CD1c-positive myeloid dendritic cell (primary cell): Measurements from ENCODE around the gene CORO2A.
"Not testable (repeated sequence)": the region's sequence is repeated elsewhere in the genome, so short reads cannot be mapped to it uniquely, and the experiment has no call there.

Source experiments
- DNase-seq: peaks from one replicate; pipeline ENCODE4 v3.0.0-alpha.2; 2016; ENCODE audit errors: extremely low spot score

The CORO2A gene

GRCh38 chr9:98117097-98117496 is 75.3 kb downstream of the CORO2A start:
- not testable (repeated sequence) for DNase-seq

DNA sequence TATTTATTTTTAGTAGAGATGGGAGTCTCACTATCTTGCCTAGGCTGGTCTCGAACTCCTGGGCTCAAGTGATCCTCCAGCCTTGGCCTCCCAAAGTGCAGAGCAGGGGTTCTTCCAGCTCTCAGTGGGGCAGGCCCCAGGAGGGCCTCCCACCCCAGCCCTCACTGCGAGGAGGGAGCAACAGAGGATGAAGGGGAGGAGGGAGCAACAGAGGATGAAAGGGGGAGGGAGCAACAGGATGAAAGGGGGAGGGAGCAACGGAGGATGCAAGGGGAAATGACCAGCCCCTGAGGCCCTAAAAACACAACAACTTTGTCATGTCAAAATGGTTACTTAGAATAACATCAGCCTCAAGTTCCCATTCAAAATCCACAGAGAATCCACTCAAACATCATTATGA is 83.4 kb downstream of the CORO2A start:
- DNase-seq = peak; percentile 18

DNA sequence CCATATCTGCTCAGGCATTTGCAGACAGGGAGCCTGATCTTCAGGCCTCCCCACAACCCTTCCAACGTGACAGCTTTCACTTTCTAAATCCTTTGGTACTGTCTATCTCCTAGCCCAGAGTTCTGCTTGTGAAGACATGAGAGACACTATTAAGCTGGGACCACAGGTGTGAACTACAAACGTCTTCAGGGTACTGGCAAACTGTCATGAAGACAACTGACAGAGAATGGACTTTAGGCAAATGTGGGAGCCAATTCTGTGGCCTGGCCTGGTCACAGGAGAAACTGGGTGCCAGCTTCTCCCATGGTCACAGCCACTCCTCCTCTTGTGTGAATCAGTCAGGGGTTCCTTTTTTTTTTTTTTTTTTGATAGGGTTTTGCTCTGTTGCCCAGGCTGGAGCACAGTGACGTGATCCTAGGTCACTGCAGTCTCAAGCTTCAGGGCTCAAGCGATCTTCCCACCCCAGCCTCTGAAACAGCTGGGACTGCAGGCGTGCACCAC is 83.9 kb downstream of the CORO2A start:
- DNase-seq = peak; percentile 70

DNA sequence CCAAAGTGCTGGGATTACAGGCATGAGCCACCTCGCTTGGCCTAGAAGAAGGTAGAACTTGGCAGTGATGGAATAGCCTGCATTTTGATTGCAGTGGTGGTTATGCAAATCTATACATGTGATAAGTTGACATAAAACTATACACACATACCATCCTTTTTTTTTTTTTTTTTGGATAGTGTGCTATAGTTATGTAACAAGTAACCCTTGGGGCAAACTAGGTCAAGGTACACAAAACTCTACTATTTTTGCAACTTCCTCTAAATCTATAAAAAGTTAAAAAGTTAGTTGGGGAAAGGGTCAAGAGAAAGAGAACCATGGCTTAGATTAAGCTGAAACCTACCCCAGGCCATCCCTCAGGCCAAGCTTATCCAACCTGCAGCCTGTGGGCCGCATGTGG is 84.5 kb downstream of the CORO2A start:
- peak; percentile 50 for DNase-seq

- no peak for DNase-seq
Measured at GRCh38 chr9:98105006-98105405, 87.4 kb downstream of the CORO2A start.

GRCh38 chr9:98104445-98104881 is 88.0 kb downstream of the CORO2A start:
- peak; percentile 25 for DNase-seq

- DNase-seq = peak; percentile 70
Measured at GRCh38 chr9:98101868-98102273, 90.6 kb downstream of the CORO2A start.

DNA sequence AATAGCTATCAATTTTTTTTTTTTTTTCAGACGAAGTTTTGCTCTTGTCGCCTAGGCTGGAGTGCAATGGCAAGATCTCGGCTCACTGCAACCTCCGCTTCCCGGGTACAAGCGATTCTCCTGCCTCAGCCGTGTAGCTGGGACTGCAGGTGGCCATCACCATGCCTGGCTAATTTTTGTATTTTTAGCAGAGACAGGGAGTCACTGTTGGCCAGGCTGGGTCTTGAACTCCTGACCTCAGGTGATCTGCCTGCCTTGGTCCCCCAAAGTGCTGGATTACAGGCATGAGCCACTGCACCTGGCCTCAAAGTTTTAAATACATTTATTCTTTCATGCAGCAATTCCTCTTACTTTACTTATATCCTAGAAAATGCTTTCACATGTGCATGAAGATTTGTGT is 91.0 kb downstream of the CORO2A start:
- no peak for DNase-seq

DNA sequence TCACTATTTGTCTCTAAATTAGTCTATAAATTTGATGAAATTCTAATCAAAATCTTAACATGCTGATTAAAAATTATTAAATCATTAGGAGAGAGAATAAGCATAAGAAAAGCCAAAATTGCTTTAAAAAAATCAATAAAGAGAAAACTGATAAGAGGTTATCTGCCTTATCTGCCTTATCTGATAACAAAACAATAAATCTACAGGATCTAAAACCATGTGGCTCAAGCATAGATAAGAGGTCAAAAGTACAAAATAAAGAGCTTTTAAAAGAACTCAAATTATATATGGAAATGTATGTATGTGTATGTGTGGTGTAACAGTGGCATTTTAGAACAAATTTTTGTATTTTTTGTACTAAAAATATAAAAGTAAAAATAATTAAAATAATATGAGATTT is 92.0 kb downstream of the CORO2A start:
- no peak for DNase-seq

- DNase-seq = no peak
Measured at GRCh38 chr9:98099898-98100297, 92.5 kb downstream of the CORO2A start.

GRCh38 chr9:98099346-98099745 is 93.1 kb downstream of the CORO2A start:
- DNase-seq = no peak

DNA sequence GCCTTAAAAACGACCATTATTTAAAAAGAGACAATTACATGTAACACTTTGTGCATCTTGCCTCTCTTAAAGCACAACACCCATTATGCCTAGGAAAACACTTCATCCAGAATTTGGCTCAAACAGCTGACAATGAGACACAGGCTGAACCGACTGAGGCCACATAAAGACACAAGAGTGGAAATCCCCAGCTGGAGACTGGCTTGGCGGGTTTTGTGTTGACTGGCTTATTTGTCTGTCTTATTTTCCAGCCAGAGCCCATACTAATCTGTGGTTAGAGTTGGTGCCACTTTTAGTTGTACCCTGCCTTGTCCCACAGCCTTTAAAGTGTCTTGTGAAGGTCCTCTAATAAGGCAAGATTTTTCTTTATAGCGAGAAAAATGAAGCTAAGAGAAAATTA is 94.6 kb downstream of the CORO2A start:
- no peak for DNase-seq

DNA sequence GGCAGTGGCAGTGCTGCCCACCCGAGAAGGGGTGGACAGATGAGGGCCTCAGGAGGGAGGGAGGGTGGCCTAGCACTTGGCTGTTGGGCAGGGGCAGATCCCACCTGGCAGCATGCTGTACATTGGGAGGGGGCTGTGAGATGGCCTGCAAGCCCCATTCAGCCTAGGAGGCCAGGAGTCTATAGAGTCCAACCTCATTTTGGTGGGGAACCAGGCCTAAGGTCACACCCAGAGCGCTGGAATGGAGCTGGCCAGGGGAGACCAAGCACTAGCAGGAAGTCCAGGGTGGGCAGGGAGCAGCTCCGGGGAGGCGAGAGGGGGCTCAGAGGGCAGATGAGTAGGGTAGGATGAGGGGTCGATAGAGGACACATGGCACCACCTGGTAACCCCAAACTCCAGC is 96.3 kb downstream of the CORO2A start:
- no peak for DNase-seq

DNA sequence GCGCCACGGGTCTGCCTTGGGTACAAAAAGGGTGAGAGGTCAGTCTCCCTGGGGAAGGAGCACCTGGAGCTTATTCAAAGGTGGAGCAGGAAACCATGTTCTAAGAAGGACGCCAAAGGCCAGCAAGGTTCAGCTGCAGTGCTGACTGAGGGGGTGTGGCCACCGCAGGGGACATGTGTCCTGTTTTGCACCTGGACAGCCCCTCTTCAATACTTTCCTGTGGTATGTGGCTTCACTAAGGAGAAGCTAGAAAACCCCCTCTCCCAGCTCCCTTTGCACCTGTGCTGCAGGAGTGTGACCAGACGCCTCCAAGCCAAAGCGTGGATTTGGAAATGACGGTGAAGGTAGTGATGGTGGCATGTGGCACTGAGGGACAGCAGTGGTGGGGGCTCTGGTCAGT is 97.0 kb downstream of the CORO2A start:
- no peak for DNase-seq

DNA sequence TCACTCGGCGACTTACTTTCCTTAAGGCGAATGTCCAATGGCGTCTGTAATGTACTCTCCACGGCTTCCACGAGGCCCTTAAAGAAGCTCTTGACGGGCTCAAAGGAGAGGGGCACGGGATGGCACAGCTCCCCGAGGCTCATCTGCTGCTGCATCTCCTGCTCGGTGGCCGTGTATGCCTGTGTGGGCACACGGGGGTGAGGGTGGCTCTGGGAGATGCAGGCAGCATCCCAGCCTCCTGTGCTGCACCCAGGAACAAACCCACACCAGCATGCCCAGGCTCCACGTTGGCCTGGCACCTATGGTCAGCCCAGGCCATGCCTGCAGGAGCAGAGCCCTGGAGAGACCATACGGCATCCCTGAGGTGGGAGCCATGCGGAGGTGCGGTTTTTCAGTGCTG is 97.6 kb downstream of the CORO2A start:
- no peak for DNase-seq

GRCh38 chr9:98094316-98094715 is 98.1 kb downstream of the CORO2A start:
- DNase-seq = no peak

GRCh38 chr9:98092613-98092931 is 99.9 kb downstream of the CORO2A start:
- DNase-seq = no peak

DNA sequence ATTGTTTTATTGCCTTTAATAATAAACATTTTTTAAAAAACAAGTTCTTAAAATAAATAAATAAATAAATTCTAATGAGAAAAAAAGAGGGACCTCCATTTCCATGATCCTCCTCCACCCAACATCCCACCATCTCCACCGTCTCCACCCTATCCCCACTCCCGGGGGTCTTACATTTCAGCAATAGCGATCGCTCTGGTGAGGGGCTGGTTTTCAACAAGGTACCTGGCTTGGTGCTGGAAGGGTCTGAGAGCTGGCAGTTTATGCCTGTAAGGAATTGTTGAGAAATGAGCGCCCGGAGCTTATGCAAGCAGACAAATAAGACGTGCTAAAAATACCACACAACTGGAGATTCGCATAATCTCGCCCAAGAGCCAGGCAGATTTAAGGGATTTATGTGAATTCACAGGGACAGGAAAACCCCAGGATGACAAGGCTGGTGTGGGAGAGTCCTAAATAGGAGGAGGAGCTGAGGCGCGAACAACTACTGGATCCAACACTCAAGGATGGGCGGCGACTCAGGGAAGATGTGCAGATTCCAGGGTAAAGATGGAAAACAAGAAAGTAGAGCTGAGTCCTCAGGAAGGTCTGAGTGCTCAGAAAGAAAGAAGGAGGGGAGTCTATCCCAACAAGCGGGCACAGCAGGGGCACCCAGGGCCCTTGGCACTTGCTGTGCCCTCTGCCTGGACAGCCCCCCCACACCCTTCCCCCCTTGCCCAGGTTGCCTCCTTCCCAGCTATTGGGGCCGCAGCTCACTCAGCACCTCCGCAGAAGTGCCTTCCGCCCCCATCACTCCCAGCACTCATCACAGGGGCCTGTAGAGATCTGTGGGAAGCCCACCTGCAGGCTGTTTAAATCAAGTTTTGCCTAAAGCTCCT is 100.5 kb downstream of the CORO2A start:
- DNase-seq = no peak

GRCh38 chr9:98090674-98091073 is 101.8 kb downstream of the CORO2A start:
- DNase-seq = not testable (repeated sequence)

DNA sequence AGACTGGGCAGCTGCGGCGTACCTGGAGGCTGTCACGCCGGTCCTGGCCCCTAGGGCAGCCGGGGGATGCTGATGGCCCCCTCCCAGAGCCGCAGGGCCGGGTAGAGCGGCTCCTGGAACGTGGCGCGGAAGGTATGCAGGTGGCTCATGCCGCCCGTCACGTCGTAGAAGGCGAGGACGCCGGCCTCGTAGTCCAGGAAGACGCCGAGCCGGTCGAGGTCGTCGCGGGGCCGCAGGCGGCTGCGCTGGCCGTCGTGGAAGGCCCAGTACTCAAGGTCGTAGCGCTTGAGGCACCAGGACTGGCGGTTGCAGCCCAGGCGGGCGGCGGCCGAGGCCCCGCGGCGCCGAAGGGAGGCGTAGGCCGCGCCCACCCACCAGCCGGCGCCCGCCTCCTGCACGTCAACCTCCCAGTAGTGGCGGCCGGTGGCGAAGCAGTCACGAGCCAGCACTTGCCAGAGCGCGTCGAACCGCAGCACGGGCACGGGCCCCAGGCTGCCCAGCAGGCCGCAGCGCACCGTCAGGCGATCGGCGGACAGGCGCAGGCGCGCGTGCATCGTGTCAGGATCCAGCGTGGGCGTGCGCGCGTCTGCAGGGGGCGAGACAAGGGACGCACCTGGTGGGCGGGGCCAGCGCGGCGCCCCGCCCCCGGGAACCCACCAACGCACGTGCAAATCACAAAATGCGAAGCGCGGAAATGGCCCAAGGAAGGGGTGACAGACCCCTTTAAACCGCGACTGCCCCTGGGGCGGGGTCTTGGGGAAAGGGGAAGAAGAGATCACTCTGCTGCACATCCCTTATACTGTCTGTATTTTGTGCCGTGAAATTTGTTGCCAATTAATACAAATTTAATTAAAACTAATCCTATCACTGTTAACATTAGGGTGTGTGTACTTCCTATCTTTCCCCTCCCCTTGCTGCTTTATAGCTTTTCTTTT is 104.8 kb downstream of the CORO2A start:
- peak; percentile 64 for DNase-seq

DNA sequence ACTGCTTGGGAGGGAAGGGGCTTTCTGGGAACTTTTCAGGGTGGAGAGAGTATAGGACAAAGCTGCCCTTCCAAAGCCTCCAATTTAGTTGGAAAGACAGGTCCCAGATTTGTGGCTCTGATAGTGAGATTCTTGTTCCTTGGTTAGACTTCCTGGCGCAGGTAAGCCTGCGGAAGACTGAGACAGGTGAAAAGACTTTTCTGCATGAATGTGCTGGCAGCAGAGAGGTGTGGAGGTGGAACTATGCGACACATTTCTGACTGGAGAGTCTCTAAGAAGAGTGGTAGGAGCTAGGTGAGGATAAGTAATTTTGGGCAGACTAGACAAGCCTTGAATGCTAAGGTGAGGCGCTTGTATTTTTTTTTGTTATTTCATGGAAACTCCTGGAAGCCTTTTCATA is 106.0 kb downstream of the CORO2A start:
- no peak for DNase-seq

- no peak for DNase-seq
Measured at GRCh38 chr9:98085944-98086343, 106.5 kb downstream of the CORO2A start.

DNA sequence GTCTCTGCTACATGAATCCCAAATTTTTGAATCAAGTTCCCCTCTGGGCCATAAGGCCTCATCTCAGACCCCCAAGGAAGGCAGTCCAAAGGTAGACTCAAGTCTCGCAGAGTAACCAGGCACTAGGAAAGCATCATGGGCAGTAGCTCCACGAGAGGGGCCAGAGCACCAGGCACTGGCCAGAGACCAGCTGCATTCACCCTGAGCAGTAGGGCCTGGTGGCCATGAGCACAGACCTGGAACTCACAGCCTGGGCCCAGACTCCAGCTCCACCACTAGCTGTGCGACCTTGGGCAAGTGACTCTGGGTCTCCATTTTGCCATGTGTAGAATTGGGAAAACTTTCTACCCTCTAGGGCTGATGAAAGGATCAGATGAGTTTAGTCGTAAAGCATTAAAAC is 107.4 kb downstream of the CORO2A start:
- no peak for DNase-seq
